Activated CD4-positive, alpha-beta T cell treated with anti-CD3 and anti-CD28 coated beads for 1 hour (primary cell): ENCODE results near the gene AP1M1.

Experiments
- DNase-seq: peaks from one replicate; pipeline ENCODE4 v3.0.0-alpha.2; 2020

Gene AP1M1

GRCh38 chr19:16208847-16209665 lies 11.3 kb downstream of the AP1M1 start:
- no peak for DNase-seq

GRCh38 chr19:16210168-16210567 lies 12.5 kb downstream of the AP1M1 start:
- DNase-seq, result no peak

- no peak for DNase-seq
These were observed 15.4 kb downstream of the AP1M1 start for GRCh38 chr19:16213076-16213475.

GRCh38 chr19:16216744-16217670 lies 19.3 kb downstream of the AP1M1 start:
- DNase-seq, result no peak

- no peak for DNase-seq
These were observed 20.2 kb downstream of the AP1M1 start for GRCh38 chr19:16217716-16218451.

GRCh38 chr19:16218851-16219250 lies 21.1 kb downstream of the AP1M1 start:
- no peak for DNase-seq

GRCh38 chr19:16222806-16223205 lies 25.1 kb downstream of the AP1M1 start:
- no peak for DNase-seq

- DNase-seq, result no peak
These were observed 26.0 kb downstream of the AP1M1 start for GRCh38 chr19:16223746-16224145.

- no peak for DNase-seq
These were observed 26.8 kb downstream of the AP1M1 start for GRCh38 chr19:16224293-16225045.

- no peak for DNase-seq
These were observed 27.8 kb downstream of the AP1M1 start for GRCh38 chr19:16225279-16226183.

GRCh38 chr19:16226184-16226591 lies 28.5 kb downstream of the AP1M1 start:
- no peak for DNase-seq

- no peak for DNase-seq
These were observed 29.4 kb downstream of the AP1M1 start for GRCh38 chr19:16226878-16227836.

GRCh38 chr19:16227837-16228636 lies 30.3 kb downstream of the AP1M1 start:
- DNase-seq, result no peak

GRCh38 chr19:16228637-16229321 lies 31.1 kb downstream of the AP1M1 start:
- DNase-seq, result no peak

- no peak for DNase-seq
These were observed 31.6 kb downstream of the AP1M1 start for GRCh38 chr19:16229322-16229641.

GRCh38 chr19:16232127-16232526 lies 34.4 kb downstream of the AP1M1 start:
- DNase-seq, result no peak

- no peak for DNase-seq
These were observed 34.9 kb downstream of the AP1M1 start for GRCh38 chr19:16232568-16232967.

- no peak for DNase-seq
These were observed 35.5 kb downstream of the AP1M1 start for GRCh38 chr19:16233081-16233776.
